CD4-positive, alpha-beta T cell treated with Interleukin-4 for 1 hour (primary cell): ENCODE data around the gene ADARB1.

Source experiments
- DNase-seq, 2 donors: peaks; one replicate each; pipeline ENCODE4 v3.0.0-alpha.2; 2020 to 2022

Gene ADARB1

GRCh38 chr21:45076245-45076711, 1.9 kb downstream of the ADARB1 start:
- DNase-seq, result peak in 1 of 2 donors; percentile 23

DNA sequence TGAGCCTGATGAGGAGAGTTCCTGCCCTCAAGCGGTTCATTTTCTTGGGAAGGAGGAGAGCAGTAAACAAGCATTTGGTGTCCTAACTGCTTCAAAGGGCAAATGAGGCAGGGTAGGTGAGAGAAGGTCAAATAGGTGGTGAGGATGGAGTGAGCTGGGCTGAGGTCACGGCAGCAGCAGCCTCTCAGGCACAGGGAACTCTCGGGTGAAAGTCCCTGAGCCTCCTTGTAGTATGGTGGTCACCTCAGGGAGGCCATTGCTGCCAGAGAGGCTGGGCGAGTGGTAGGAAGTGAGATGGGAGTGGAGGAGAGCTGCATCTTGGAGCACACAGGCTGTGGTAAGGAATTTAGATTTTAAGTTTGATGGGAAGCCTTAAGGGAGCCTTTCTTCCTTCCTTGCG, 4.0 kb downstream of the ADARB1 start:
- no peak for DNase-seq

- DNase-seq, result peak; percentile 80 to 87
Observed at GRCh38 chr21:45078877-45079281, 4.5 kb downstream of the ADARB1 start.

- no peak for DNase-seq
Observed at GRCh38 chr21:45079351-45079750, 5.0 kb downstream of the ADARB1 start.

GRCh38 chr21:45080232-45080631, 5.9 kb downstream of the ADARB1 start:
- no peak for DNase-seq

GRCh38 chr21:45080639-45081414, 6.4 kb downstream of the ADARB1 start:
- DNase-seq, result peak in 1 of 2 donors; percentile 39

GRCh38 chr21:45081636-45082035, 7.3 kb downstream of the ADARB1 start:
- DNase-seq, result no peak

DNA sequence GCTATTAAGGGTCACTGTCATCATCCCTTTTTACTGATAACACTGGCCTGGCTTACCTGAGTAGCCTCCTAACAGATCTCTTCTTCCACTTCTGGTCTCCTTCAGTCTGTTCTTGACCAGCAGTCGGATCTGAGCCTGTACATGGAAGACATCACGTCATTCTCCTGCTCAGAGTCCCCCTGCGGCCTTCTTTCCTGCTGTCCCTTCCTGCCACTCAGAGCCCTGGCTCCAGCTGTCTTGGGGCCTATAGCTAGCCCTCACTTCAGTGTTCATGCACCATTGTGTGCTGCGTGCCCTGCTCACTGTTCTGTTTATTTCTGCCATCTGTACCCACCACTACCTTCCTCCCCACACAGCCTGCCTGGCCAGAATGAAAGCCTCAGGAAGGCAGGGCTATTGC, 8.4 kb downstream of the ADARB1 start:
- no peak for DNase-seq

GRCh38 chr21:45084121-45084520, 9.7 kb downstream of the ADARB1 start:
- DNase-seq, result no peak

- no peak for DNase-seq
Observed at GRCh38 chr21:45084881-45085536, 10.6 kb downstream of the ADARB1 start.

DNA sequence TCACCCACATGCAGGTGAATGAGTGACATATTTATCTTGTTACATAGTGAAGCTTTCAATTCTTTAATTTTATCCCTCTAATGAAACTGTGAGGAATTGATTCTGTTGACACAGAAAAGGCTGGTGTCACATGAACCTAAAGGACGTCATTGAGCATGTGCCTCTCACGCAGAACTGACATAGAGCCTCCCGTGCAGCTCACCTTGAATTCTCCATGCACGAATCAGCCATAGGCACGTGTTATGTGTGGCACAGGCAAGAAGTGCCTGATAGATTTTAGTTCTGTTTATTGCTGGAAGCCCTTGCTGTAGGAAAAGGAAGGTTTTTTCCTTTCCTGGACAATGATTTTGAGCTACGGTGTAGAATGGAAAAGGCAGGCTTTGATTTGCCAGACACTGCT, 11.3 kb downstream of the ADARB1 start:
- DNase-seq, result no peak

DNA sequence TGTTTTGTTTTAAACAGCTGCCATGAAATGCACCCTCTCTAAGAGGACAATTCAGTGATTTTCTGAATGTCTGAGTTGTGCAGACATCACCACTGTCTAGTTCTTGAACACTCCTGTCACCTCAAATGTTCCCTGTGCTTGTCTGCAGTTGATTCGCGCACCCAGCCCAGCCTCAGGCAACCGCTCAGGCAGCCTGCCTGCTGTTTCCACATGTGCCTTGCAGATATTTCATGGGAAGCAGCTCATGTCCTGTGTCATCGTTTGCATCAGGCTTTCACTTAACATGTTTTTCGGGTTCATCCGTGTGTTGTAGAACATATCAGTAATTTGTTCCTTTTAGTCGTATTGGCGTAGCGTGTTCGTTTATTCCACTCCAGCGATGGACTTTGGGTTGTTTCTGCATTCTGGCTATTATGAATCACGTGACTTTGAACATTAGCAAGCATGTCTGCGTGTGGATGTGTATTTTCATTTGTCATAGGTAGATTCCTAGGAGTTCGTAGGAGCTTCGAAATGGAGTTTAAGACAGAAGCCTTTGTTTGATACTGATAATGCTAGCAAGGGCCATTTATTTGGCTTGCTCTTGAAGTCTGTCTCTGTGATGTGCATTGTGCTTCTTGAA, 12.1 kb downstream of the ADARB1 start:
- no peak for DNase-seq

DNA sequence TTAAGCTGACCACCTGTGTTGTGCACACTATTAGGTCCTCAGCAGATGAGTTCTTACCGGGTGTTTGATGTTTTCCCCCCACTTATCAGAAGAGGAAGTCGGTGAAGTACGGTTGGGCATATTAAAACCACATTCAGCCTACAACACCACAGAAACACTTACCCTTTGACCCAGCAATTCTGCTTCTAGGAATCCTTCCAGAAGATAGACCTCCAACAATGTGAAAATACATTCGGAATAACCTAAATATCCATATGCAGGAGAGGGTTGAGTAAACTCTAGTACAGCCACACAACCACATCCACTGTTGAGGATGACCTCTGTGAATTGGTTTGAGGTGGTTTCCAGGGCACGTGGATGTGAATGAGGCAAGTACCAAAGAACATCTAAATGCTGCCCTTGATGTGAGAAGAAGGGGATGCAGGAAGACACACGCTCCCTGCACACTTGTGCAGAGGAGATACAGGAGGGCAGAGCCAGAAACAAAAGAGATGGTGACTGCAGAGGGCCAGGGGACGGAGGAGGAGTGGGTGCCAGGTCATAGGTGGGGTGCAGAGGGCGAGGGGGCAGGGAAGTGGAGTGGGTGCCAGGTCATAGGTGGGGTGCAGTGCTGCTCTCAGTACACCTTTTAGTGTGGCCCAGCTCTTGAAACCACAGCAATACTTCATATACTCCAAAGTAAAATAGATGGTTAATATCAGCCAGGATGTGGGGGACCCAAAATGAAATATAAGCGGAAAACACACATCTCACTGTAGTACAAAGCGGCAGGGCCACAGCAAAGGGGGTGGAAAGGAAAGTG, 12.8 kb downstream of the ADARB1 start:
- DNase-seq, result peak in 1 of 2 donors; percentile 39

DNA sequence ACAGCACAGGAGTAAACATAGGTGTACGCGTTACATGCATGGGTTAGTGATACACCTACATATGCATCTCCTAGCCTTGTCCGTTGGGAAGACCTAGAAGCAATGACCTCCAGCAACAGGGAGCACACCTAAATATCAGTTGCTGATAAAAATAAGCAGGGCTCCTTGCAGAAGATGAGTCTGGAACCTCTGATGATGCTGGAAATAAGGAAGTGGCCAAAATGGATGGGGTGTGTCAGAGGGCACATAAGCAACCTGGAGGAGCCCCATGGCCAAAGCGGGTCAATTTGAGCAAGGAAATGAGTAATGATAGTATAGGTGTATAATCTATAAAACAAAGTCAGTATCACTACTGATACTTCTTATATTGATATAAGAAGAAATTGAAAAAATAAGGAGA, 13.7 kb downstream of the ADARB1 start:
- DNase-seq, result no peak

GRCh38 chr21:45088729-45089128, 14.3 kb downstream of the ADARB1 start:
- DNase-seq, result no peak

DNA sequence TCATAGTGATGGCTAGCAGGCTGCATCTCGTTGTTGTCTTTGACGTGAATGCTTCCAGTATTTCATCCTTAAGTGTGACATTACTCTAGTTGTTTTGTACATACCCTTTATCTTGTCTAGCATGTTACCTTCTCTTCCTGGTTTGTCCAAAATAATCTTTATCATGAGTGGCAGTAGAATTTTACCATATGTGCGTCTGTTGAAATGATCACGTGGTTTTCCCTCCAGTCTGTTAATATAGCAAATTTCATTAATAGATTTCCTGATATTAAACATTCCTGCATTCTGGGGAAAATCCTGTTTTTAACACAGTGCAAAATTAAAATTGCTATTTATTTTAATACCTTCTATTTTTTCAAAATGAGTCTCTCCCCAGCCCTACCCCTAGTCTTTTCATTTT, 15.6 kb downstream of the ADARB1 start:
- DNase-seq, result no peak

GRCh38 chr21:45090966-45091365, 16.6 kb downstream of the ADARB1 start:
- DNase-seq, result no peak

- no peak for DNase-seq
Observed at GRCh38 chr21:45091550-45092322, 17.4 kb downstream of the ADARB1 start.

- DNase-seq, result no peak
Observed at GRCh38 chr21:45093035-45093532, 18.7 kb downstream of the ADARB1 start.

GRCh38 chr21:45094412-45094811, 20.0 kb downstream of the ADARB1 start:
- DNase-seq, result no peak

GRCh38 chr21:45095505-45095904, 21.1 kb downstream of the ADARB1 start:
- no peak for DNase-seq

GRCh38 chr21:45096217-45096616, 21.8 kb downstream of the ADARB1 start:
- no peak for DNase-seq
